Activated CD4-positive, alpha-beta T cell treated with anti-CD3 and anti-CD28 coated beads for 36 hours (primary cell): ENCODE measurements around the gene DUSP6. TPM values are rescaled to one million over a fixed set of nuclear protein-coding genes. Genes with fewer than 3 reads are reported as not detected.
A peak's percentile ranks its signal among the peaks of the same experiment; 100 is the strongest.

ENCODE experiments used
- ATAC-seq: fragments of 200-7000 bp; cut with Tn5 transposase; one replicate; pipeline ENCODE4 v1.10.0; 2021; ENCODE audit warnings: mild to moderate bottlenecking, moderate library complexity
- CTCF ChIA-PET: fragments of 350-600 bp; sonication (Branson Sonifier 250); formaldehyde crosslinking; loops from one replicate; lab custom pipeline; 2021; ENCODE audit warnings: antibody characterized with exemption; lab: Charles Lee
- POLR2A ChIA-PET: fragments of 350-600 bp; sonication (Branson Sonifier 250); formaldehyde crosslinking; loops from one replicate; lab custom pipeline; 2021; ENCODE audit warnings: antibody characterized with exemption, inconsistent platforms; lab: Charles Lee
- DNase-seq: peaks from one replicate; pipeline ENCODE4 v3.0.0-alpha.2; 2020
- H3K27ac Mint-ChIP-seq: one replicate; pipeline ENCODE4 v1.8.0; 2021; ENCODE audit warnings: mixed read lengths
- H3K27me3 Mint-ChIP-seq: one replicate; pipeline ENCODE4 v1.8.0; 2021; ENCODE audit warnings: mixed read lengths
- H3K36me3 Mint-ChIP-seq: one replicate; pipeline ENCODE4 v1.8.0; 2021; ENCODE audit warnings: low read depth, mixed read lengths
- H3K4me1 Mint-ChIP-seq: one replicate; pipeline ENCODE4 v1.8.0; 2021; ENCODE audit warnings: mixed read lengths
- H3K4me3 Mint-ChIP-seq: one replicate; pipeline ENCODE4 v1.8.0; 2021; ENCODE audit warnings: mild to moderate bottlenecking, moderate library complexity, mixed read lengths
- H3K9me3 Mint-ChIP-seq: one replicate; pipeline ENCODE4 v1.8.0; 2021; ENCODE audit warnings: low read depth, mixed read lengths
- intact Hi-C, 2 experiments: fragments of 100-400 bp; cut with DNase I in 1 of 2; cut with micrococcal nuclease in 1 of 2; formaldehyde crosslinking; loops; one replicate each; pipeline versions ENCODE4 v1.14.2 to v1.15.1; 2022 to 2024; cut with DNase I, micrococcal nuclease
- total RNA-seq, 2 experiments: library from RNA; stranded (reverse); gene quantifications; one replicate each; pipeline ENCODE4 v1.2.3, GENCODE V29; 2021

Gene DUSP6
- total RNA-seq, 2 experiments from 2014 or later, result 49.9 to 60.9 TPM

- ChIA-PET POLR2A (no interaction called here), CTCF (interaction anchor here (0.6 to 0.7 kb wide), 2 partner anchors 42 to 1273 kb away, joined by 3 to 4 read pairs; no protein-coding TSS in a partner anchor)
- H3K36me3 Mint-ChIP-seq, result no peaks in the 10 kb centered on the region
- peaks cover 36% of the 10 kb centered on the region for H3K4me1 Mint-ChIP-seq
- no peak overlapping the region for H3K27ac Mint-ChIP-seq
- ATAC-seq (no peak), DNase-seq (no peak)
- intact Hi-C loops, result no loop called here
- no peaks in the 10 kb centered on the region for H3K27me3 Mint-ChIP-seq
- H3K9me3 Mint-ChIP-seq, result no peaks in the 10 kb centered on the region
- H3K4me3 Mint-ChIP-seq, result no peak overlapping the region
Observed at GRCh38 chr12:89309440-89309802, 42.9 kb downstream of the DUSP6 start.

GRCh38 chr12:89307474-89308253 lies 44.6 kb downstream of the DUSP6 start:
- no peaks in the 10 kb centered on the region for H3K36me3 Mint-ChIP-seq
- POLR2A ChIA-PET, result no interaction called here
- H3K27ac Mint-ChIP-seq, result peak overlapping the region; percentile 21
- ATAC-seq (peak; percentile 79), DNase-seq (peak; percentile 16)
- H3K27me3 Mint-ChIP-seq, result no peaks in the 10 kb centered on the region
- no peak overlapping the region for H3K4me3 Mint-ChIP-seq
- intact Hi-C loops, result no loop called here
- CTCF ChIA-PET, result no interaction called here
- peaks cover 36% of the 10 kb centered on the region for H3K4me1 Mint-ChIP-seq
- no peaks in the 10 kb centered on the region for H3K9me3 Mint-ChIP-seq

- Mint-ChIP-seq H3K9me3 (no peaks in the 10 kb centered on the region), H3K36me3 (no peaks in the 10 kb centered on the region), H3K27ac (no peak overlapping the region), H3K4me3 (no peak overlapping the region), H3K4me1 (peaks cover 36% of the 10 kb centered on the region), H3K27me3 (no peaks in the 10 kb centered on the region)
- no peak for ATAC-seq
- intact Hi-C loops, result no loop called here
- ChIA-PET POLR2A (no interaction called here), CTCF (interaction anchor here (0.6 to 1.4 kb wide), 2 partner anchors 9 to 145 kb away, joined by 3 to 4 read pairs; no protein-coding TSS in a partner anchor)
- no peak for DNase-seq
Observed at GRCh38 chr12:89306827-89307473, 45.4 kb downstream of the DUSP6 start.

GRCh38 chr12:89305373-89305772 lies 46.9 kb downstream of the DUSP6 start:
- ChIA-PET CTCF (interaction anchor here (1.0 to 1.4 kb wide), 3 partner anchors 10 to 24 kb away, joined by 3 to 4 read pairs (median 3); no protein-coding TSS in a partner anchor), POLR2A (no interaction called here)
- Mint-ChIP-seq H3K4me3 (no peak overlapping the region), H3K27me3 (peaks cover 2% of the 10 kb centered on the region), H3K4me1 (peaks cover 36% of the 10 kb centered on the region), H3K9me3 (no peaks in the 10 kb centered on the region), H3K27ac (no peak overlapping the region), H3K36me3 (no peaks in the 10 kb centered on the region)
- intact Hi-C loops, result no loop called here
- DNase-seq (no peak), ATAC-seq (no peak)

GRCh38 chr12:89299931-89300330 lies 52.4 kb downstream of the DUSP6 start:
- Mint-ChIP-seq H3K4me3 (no peak overlapping the region), H3K27me3 (peaks cover 2% of the 10 kb centered on the region)
- CTCF ChIA-PET, result no interaction called here

GRCh38 chr12:89299417-89299816 lies 52.9 kb downstream of the DUSP6 start:
- DNase-seq (no peak), ATAC-seq (no peak)
- Mint-ChIP-seq H3K36me3 (no peaks in the 10 kb centered on the region), H3K9me3 (no peaks in the 10 kb centered on the region), H3K27ac (no peak overlapping the region), H3K27me3 (peaks cover 2% of the 10 kb centered on the region), H3K4me3 (no peak overlapping the region), H3K4me1 (no peaks in the 10 kb centered on the region)
- ChIA-PET POLR2A (interaction anchor here (0.7 kb wide), 1 partner anchor 101 kb away, joined by 4 read pairs; no protein-coding TSS in a partner anchor), CTCF (no interaction called here)
- intact Hi-C loops, result no loop called here

More at GRCh38 chr12:89299931-89300330, 52.4 kb downstream of the DUSP6 start:
- ATAC-seq, result no peak
- intact Hi-C loops, result no loop called here
- Mint-ChIP-seq H3K9me3 (no peaks in the 10 kb centered on the region), H3K4me1 (no peaks in the 10 kb centered on the region), H3K27ac (no peak overlapping the region), H3K36me3 (no peaks in the 10 kb centered on the region)
- POLR2A ChIA-PET, result no interaction called here
- no peak for DNase-seq

Other genes starting within 250 kb of the DUSP6 start
- 1 to 10 TPM; 3.0 to 4.6 TPM for gene GALNT4, start 172.3 kb upstream of the DUSP6 start, total RNA-seq
- gene POC1B, start 173.5 kb upstream of the DUSP6 start, total RNA-seq, result 10 to 100 TPM; 31.1 to 47.5 TPM